ELF-1 (cell line): ENCODE results near the gene PAK3.

Source experiments
- DNase-seq: peaks from one replicate; pipeline ENCODE4 v3.0.0-alpha.2; 2016; ENCODE audit warnings: low read depth, low spot score

PAK3 gene

DNA sequence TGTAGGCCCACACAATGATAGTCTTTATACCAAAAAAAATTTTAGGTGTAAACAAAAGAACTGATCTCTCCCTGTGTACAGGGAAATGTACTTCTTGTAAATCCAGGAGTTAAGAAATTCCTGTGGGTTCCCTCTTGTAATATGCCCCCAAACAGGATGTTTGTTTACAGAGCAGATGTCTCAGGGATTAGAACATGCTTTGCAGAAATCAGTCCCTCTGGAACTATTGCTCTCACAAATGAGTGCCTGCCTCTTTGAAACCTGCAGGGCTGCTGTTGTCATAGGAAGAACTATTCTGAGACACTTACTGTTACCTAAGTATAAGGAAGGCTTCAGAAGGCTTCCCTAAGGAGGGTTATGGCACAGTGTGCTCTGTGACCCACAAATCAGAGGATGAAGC is 35.6 kb downstream of the PAK3 start:
- no peak for DNase-seq

DNA sequence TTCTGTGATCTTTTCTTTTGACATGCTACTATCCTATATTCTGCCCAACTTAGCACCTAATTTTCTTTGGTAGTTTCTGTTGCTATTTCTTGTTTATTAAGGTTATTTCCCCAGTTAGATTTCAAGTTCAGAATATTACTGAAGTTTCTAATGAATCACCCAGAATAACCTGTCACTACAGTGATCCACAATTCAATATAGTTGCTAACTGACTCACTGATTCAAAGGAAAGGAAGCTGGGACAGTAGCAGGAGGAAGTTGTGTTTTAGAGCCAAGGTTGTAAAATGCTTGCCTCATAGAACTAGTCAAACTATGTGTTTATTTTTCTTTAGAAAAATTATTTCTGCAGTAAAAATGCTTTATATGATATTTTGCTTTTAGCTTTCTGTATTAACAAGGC is 37.4 kb downstream of the PAK3 start:
- no peak for DNase-seq

DNA sequence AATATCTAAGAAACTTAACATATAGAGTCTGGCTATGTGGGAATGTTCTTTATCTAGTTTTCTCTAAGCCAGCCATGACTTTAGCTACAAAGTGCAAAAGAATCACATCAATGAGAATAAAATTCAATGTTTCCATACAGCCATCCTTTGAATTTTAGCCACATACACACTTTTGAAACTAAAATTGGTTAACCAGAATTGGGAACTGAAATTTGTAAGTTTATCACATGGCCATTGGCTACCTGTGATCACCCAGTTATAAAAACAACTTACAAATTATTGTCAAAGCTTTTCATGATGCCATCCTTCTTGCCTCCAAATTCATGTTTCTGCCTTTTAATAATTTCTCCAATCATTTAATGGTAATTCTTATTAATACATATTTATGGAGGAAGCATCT is 49.9 kb downstream of the PAK3 start:
- DNase-seq, result no peak

DNA sequence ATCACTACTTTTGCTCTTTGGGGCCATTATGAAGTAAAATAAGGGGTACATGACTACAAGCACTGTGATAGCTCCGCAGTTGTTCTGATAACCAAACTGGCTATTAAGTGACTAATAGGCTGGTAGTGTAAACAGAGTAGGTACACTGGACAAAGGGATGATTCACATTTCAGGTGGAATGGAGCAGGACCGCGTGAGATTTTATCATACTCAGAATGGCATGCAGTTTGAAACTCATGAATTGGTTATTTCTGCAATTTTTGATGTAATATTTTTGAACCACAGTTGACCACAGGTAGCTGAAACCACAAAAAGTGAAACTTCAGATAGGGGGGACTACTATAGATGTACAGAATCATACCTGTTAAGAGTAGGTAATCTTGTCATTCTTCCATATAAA is 55.8 kb downstream of the PAK3 start:
- DNase-seq, result no peak

DNA sequence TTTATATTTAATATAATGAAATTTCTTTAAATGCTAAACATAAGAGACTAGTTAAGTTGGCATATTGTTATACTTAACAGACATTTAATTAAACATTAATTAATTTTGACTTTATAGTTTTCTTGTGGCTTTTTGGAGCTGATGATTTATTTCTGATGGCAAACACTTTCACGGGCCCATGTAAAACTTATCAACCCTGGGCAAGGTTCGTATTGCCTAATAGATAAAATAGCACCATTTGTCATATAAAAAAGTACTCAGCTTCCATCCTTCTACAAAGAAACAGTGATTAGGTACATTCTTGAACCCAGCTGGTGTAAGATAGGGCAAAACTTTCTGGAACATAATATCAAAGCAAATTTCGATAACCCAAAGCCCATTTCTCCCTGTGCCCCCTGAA is 63.2 kb downstream of the PAK3 start:
- no peak for DNase-seq

DNA sequence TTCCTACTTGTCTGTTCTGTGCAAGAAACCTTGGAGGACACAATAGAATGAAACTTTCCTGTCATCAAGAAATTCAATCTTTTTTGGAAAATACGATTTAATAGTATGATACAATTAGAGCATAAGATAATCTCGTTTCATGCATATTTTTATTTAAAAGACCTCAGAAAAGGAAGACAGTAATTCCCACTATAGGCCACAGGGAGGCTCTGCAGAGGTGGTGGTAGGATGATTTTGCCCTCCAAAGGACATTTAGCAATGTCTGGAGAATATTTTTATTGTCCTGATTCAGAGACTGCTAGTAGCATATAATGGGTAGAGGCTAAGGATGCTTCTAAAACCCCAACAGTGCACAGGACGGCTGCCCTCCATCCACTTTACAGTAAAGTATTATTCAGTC is 68.7 kb downstream of the PAK3 start:
- DNase-seq, result no peak

DNA sequence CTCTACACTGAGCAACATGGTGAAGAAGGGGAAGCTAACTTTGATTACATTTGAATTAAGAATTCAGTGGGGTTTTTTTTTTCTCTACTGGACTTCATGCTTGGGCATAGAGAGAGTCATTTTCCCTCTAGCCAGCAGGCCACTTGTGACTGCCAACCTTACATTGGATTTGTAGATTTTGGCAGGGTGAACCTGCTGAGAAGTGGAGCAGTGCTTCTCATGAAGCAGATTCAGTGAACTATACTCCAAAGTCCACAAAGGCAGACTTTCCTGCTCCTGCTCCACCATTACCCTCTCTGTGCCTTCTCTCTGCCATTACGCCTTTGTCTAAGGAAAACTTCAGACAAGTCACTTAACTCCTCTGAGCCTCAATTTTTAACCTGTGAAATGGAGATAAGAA is 69.9 kb downstream of the PAK3 start:
- no peak for DNase-seq

DNA sequence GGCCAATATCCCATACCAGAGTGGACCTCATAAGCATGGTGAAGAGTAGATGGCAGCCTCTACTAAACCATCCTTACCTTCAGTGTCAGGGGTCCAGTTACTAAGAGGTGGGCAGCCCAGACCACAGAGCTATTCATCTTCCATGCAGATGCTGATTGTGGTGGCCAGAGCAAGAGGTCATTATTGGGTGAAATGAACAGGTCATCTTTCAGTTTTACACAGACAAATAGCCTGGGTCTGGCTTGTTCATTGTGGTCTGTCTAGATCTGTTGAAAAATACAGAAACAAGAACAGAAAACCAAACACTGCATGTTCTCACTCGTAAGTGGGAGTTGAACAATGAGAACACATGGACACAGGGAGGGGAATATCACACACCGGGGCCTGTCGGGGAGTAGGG is 71.3 kb downstream of the PAK3 start:
- DNase-seq, result no peak

DNA sequence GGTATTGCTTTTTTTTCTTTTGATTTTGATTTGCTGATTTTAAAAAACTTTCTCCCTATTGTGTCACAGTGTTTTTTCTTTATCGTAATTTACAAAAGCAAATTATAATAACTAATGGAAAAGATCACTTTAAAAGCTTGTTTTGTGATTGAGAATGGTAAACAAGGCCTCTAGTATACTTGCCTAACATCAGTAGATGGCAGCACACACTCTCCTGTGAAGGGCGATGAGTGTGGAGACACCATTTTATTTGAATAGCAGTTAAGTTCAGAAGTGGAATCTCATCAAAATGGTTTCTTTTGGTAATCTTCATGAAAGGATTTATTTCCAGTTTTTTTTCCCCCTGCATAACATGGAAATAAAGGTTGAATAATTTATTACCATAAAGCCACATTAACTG is 72.3 kb downstream of the PAK3 start:
- DNase-seq, result no peak

DNA sequence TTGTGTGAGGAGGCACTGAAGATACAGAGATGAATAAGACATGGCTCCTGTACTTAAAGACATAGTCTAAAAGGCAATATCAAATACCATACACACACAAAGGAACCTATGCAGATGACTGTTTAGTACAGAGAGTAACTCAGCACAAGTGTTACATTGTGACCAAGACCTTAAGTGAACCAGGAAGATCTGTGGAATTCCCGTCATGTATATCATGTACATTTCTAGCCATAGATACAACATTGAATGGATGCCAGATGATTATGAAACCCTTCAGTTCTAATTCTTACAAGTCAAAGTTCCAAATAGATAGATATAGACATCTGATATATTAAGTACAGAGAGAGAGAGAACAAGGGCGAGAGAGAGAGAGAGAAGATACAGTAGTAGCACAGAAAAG is 73.2 kb downstream of the PAK3 start:
- DNase-seq, result no peak

DNA sequence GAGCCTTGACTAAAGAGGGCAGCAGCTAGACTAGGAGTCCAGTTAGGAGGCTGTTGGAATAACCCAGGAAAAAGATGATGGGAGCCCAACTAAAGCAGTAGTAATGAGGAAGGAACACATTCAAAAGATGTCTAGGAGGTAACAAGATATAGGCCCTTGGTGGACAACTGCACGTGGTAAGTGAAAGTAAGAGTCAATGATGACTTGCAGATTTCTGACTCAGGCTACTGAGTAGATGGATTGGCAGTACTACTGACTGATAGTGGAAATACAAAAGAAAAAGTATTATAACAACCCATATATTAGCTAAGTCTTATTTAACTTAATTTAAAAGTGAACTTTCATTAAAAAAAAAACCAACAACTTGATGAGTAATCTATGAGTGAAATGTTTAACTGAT is 74.0 kb downstream of the PAK3 start:
- no peak for DNase-seq

DNA sequence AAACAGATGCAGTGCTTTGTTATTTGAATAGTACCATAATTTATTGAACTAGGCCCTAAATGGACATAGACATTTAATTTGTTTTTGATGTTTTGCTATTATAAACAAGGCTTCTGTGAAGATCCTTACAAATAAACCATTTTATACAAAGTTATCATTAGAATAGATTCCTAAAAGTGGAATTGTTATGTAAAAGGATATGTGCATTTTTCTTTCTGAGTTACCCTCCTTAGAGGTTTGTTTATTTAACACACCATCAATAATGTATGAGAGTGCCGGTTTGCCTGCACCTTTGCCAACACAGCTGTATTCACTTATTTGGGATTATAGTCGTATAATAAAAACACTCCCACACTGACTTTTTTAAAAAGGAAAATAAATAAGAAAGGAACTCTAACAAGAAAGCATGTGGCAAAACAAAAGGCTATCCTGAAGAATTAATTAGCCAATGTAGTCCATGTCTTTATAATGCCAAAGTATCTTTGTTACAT is 84.8 kb downstream of the PAK3 start:
- DNase-seq, result no peak

DNA sequence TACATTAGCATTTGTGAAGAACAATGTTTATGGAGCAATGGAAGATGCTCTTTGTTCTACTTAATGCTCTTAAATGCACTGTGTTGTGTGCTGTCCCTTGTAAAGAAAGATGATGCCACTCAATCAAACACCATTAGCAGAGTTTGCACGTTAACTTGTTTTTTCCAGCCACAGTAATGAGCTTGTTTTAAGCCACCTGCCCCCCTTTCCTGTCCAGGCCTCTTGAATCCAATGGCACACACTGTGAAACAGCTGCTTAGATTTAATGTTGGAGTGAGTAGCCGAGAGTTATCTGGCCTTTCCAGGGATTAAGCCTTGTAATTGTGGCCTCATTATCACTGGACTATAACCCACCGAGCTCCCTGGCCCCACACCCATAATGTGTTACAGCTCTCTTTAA is 86.0 kb downstream of the PAK3 start:
- no peak for DNase-seq

DNA sequence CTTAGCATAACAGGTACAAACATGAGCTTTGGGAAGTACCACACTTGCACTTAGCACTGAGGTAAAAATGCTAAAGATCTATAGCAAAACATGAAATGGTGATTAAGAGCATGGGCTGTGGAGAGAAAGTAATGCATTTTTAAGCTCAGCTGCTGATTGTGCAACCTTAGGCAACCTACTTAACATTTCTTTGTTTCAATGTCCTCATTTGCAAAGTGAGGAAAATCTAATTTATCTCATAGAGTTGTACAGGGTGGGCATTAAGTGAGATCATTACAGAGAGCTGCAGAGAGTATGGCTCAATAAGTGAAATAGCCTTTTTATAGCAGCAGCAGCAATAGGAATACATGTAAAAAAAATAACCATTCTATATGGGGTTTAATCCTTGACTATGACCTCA is 87.0 kb downstream of the PAK3 start:
- no peak for DNase-seq

DNA sequence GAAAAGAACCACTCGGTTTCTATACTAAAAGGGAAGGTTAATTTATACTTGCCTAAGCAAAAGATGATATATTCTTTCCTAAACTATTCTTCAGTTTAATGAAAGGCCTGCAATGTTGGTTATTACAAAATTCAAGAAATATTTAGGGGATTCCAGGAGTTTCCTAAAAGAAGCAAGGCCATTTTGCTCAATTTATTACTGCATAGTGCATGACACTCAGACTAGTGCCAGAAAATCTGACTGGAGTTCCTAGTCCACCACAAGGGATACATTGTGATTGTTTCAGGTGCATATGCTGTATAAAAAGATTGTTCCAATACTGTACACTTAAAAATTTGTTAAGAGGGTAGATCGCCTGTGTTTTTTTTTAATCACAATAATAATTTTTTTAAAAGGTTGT is 95.6 kb downstream of the PAK3 start:
- DNase-seq, result no peak

DNA sequence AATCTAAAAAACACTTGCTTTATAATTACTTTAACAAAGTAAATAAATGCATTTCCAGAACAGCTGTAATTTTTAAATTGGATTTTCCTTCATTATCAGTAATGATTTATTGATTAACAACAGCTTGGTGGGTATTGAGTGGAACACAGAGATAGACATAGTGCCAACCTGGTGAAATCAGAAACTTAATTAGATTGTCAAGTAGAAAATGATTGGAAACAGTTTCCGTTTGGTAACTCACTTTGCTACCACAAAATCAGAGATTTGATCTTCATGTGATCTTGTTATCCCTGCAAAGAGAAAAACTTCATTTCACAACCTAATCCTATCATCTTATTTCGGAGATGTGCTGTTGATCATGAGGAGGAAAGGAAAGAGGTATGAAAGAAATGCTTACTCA is 103.5 kb downstream of the PAK3 start:
- DNase-seq, result no peak

DNA sequence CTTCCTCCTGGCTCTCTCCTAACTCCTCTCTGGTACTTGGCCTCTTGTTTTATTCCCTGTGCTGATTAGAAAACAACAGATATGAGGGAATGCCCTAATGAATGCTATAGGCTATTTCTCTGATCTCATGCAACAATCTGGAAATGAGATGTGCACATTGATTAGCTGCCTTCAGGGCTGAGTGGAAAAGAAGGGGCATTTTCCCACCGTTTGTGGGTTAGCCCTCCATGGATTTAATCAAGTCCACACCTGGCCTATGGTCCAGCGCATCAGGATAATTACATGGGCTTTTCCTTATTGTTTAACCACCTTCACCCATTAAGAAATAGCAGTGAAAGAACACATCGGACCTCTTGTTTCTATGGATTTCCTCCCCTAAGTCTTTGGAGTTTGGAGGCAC is 104.3 kb downstream of the PAK3 start:
- DNase-seq, result no peak

DNA sequence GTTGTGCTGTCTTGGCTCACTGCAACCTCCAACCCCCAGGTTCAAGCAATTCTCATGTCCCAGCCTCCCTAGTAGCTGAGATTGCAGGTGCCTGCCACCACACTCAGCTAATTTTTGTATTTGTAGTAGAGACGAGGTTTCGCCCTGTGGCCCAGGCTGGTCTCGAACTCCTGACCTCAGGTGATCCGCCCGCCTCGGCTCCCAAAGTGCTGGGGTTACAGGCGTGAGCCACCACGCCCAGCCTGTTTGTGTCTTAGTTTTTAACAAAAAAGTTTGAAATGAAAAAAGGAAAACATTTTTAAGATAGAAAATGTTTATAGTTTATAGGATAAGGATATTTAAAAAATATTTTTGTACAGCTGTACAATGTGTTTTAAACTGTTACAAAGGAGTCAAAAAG is 111.9 kb downstream of the PAK3 start:
- no peak for DNase-seq

DNA sequence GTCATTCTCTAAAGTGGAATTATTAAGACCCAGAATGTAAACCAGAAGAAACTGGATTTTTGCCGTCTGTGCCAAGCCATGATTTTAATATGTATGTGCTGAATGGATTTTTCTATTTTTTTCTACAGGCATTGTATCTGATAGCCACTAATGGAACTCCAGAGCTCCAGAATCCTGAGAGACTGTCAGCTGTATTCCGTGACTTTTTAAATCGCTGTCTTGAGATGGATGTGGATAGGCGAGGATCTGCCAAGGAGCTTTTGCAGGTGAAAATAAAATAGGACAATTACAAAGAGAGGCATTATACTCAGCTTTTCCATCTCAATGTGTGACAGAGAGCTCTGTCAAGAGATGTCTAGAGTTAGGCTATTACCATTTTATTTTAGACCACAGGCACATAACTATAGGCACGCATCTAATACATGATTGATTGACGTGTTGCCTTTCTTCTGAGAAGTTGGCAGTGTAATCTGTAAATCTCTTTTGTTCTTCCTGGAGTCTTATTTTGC is 120.4 kb downstream of the PAK3 start:
- DNase-seq, result no peak

DNA sequence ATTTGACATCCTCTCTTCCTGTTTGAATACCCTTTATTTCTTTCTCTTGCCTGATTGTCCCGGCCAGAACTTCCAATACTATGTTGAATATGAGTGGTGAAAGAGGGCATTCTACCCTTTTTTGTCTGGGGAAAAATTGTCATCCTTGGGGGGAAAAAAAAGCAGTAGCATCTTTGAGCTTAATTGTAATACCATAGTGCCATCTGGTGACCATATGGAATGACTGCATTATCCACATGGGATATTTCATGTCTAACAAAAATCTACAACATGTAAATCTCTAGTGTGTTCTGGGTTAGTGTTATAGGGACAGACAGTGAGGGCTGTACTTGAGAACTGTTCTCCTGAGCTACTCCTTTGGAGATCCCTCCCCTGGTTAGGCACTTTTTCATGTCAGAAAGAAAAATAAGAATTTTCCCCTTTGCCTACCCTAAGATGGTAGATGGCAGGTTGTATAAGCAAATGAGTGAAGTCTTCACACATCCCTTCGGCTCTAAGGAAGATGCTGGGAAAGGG is 148.3 kb downstream of the PAK3 start:
- DNase-seq, result no peak

DNA sequence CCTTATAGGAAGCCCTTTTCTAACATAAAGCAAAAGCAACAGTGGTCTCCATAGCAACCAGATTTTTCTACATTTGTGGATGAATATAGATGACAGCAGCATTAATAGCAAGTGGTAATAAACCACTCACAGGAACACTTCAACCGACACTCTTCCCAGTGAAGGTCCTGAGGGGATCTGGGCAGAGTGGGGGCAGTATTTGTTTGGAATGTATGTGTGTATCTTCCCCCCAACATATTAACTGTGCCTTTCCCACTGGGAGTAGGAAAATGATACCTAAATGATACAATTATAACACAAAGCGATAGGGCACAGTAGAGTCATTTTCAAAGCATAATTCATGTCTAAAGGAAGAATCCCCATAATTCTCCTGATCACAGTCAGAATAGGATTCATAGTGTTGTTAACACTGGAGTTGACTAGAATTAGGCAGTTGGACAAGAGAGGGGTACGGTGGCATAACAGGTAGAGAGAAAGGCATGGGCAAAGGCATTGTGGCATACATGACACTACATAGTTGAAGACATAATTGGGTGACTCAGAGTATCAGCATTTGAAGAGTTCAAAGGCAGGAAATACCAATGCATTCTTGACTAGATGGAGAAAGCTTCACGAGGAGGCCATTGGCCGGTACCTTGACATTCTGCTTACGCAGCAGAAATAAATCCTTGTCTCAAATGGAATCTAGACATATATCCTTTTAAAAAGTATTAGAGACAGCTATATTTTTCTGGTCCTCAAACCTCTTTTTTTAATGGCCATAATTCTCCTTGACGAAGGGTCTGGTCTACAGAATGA is 159.1 kb downstream of the PAK3 start:
- DNase-seq, result no peak

DNA sequence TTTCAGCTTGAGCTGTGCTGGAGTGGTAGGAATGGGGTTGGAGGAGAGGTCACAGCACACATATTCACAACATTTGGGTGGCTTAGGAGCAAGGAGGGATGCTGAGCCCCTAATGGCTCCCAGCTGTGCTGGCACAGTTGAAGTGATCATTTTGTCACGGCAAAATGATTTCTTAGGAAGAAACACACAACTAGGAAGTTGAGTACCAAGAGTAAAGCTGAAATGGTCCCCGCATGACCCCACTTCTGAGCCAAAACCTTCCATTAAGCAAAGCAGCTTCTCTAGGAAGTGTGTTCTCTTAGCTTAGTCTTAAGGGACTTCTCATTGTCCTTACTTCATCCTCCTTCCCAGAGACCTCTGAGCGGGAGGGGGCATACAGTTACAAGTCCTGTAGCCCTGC is 161.7 kb downstream of the PAK3 start:
- no peak for DNase-seq

DNA sequence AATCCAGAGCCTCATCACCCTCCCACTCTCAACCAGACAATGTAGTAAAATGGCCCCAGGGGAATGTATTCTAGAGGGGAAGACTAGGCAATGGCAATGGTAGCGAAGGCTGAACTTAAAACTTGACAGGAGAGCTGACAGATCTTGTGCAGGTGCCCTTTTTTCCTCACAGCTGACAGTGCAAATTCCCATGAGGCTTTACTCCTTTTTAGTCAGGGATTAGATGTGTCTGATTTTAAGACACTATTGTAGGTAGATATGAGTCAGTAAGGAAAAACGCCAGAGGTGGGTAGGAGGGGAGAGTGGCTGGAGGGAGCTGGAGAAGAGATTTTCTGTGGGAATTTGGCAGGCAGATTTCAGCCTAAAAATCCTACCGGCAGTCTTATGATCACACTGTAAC is 163.6 kb downstream of the PAK3 start:
- no peak for DNase-seq

DNA sequence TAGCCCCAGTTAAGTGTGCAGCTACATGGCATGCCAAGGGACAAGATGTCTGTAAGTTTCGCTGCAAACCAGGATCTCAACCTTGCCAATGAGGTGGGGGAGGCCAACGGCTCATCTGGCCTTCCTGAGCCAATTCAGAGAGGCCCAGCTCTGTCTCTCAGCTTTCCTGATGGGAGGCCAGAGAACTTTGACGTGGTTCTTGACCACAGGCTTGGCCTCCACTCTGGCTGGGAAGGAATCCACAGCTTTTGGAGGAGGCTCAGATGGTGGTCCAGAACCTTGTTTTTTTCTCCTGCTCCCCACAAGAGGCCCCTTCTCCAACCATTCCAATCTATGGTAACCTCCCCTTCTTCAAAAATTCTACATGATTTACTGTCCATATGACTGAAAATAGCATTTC is 164.5 kb downstream of the PAK3 start:
- DNase-seq, result no peak
